ENCODE results near the gene VAMP1.
"Not testable (repeated sequence)": the region's sequence is repeated elsewhere in the genome, so short reads cannot be mapped to it uniquely, and the experiment has no call there.

VAMP1 gene

GRCh38 chr12:6469609-6470374, 685 bp downstream of the VAMP1 start:
- no peak for DNase-seq (ENCODE audit: low read depth in 2 of 2)

GRCh38 chr12:6469092-6469491, 1.4 kb downstream of the VAMP1 start:
- no peak for DNase-seq (ENCODE audit: low read depth in 2 of 2)

GRCh38 chr12:6468283-6468575, 2.2 kb downstream of the VAMP1 start:
- no peak for DNase-seq (ENCODE audit: low read depth in 2 of 2)

- DNase-seq (ENCODE audit: low read depth in 2 of 2): not testable (repeated sequence)
Measured at GRCh38 chr12:6467571-6468282, 2.8 kb downstream of the VAMP1 start.

- not testable (repeated sequence) for DNase-seq (ENCODE audit: low read depth in 2 of 2)
Measured at GRCh38 chr12:6466751-6467150, 3.7 kb downstream of the VAMP1 start.

- DNase-seq (ENCODE audit: low read depth in 2 of 2): no peak
Measured at GRCh38 chr12:6466184-6466573, 4.3 kb downstream of the VAMP1 start.

- DNase-seq (ENCODE audit: low read depth in 2 of 2): no peak
Measured at GRCh38 chr12:6465467-6466183, 4.9 kb downstream of the VAMP1 start.

- no peak for DNase-seq (ENCODE audit: low read depth in 2 of 2)
Measured at GRCh38 chr12:6464531-6464930, 5.9 kb downstream of the VAMP1 start.

- no peak for DNase-seq (ENCODE audit: low read depth in 2 of 2)
Measured at GRCh38 chr12:6463858-6464257, 6.6 kb downstream of the VAMP1 start.

- DNase-seq (ENCODE audit: low read depth in 2 of 2): no peak
Measured at GRCh38 chr12:6463216-6463615, 7.3 kb downstream of the VAMP1 start.

- DNase-seq (ENCODE audit: low read depth in 2 of 2): no peak
Measured at GRCh38 chr12:6462234-6462995, 8.1 kb downstream of the VAMP1 start.

GRCh38 chr12:6461401-6462233, 8.9 kb downstream of the VAMP1 start:
- peak in 1 of 2 donors; percentile 56 for DNase-seq (ENCODE audit: low read depth in 2 of 2)

- no peak for DNase-seq (ENCODE audit: low read depth in 2 of 2)
Measured at GRCh38 chr12:6460751-6461371, 9.6 kb downstream of the VAMP1 start.

- no peak for DNase-seq (ENCODE audit: low read depth in 2 of 2)
Measured at GRCh38 chr12:6459004-6459337, 11.5 kb downstream of the VAMP1 start.

- no peak for DNase-seq (ENCODE audit: low read depth in 2 of 2)
Measured at GRCh38 chr12:6458281-6459003, 12.0 kb downstream of the VAMP1 start.

GRCh38 chr12:6457220-6457945, 13.1 kb downstream of the VAMP1 start:
- no peak for DNase-seq (ENCODE audit: low read depth in 2 of 2)

GRCh38 chr12:6452944-6453630, 17.4 kb downstream of the VAMP1 start:
- no peak for DNase-seq (ENCODE audit: low read depth in 2 of 2)

- DNase-seq (ENCODE audit: low read depth in 2 of 2): no peak
Measured at GRCh38 chr12:6452245-6452943, 18.1 kb downstream of the VAMP1 start.

Measured in stimulated activated CD4-positive, alpha-beta T cell treated with anti-CD3 and anti-CD28 coated beads, Interleukin-1b, Interleukin-23, amount 100 ng/mL, for 1 hour (primary cell).